ENCODE data around the gene SHB.

Gene SHB

GRCh38 chr9:37946971-37947370 lies 122.1 kb downstream of the SHB start:
- DNase-seq, result no peak

- DNase-seq, result no peak
Observed at GRCh38 chr9:37946041-37946440, 123.0 kb downstream of the SHB start.

- no peak for DNase-seq
Observed at GRCh38 chr9:37944671-37945481, 124.2 kb downstream of the SHB start.

- no peak for DNase-seq
Observed at GRCh38 chr9:37944266-37944650, 124.8 kb downstream of the SHB start.

GRCh38 chr9:37943345-37944265 lies 125.4 kb downstream of the SHB start:
- DNase-seq, result no peak

GRCh38 chr9:37942621-37943344 lies 126.2 kb downstream of the SHB start:
- DNase-seq, result no peak

GRCh38 chr9:37941253-37941652 lies 127.8 kb downstream of the SHB start:
- DNase-seq, result no peak

GRCh38 chr9:37939575-37940095 lies 129.4 kb downstream of the SHB start:
- DNase-seq, result no peak

- DNase-seq, result no peak
Observed at GRCh38 chr9:37938121-37938891, 130.7 kb downstream of the SHB start.

- DNase-seq, result no peak
Observed at GRCh38 chr9:37937366-37937765, 131.7 kb downstream of the SHB start.

GRCh38 chr9:37936965-37937364 lies 132.1 kb downstream of the SHB start:
- no peak for DNase-seq

GRCh38 chr9:37936376-37936775 lies 132.7 kb downstream of the SHB start:
- no peak for DNase-seq

- no peak for DNase-seq
Observed at GRCh38 chr9:37935096-37935495, 133.9 kb downstream of the SHB start.

- DNase-seq, result no peak
Observed at GRCh38 chr9:37931592-37931991, 137.4 kb downstream of the SHB start.

GRCh38 chr9:37929441-37929895 lies 139.6 kb downstream of the SHB start:
- no peak for DNase-seq

GRCh38 chr9:37928552-37929430 lies 140.2 kb downstream of the SHB start:
- no peak for DNase-seq

GRCh38 chr9:37927601-37928551 lies 141.2 kb downstream of the SHB start:
- DNase-seq, result no peak

GRCh38 chr9:37927132-37927531 lies 141.9 kb downstream of the SHB start:
- DNase-seq, result no peak

- DNase-seq, result no peak
Observed at GRCh38 chr9:37926737-37927118, 142.3 kb downstream of the SHB start.

Measured in stimulated activated CD4-positive, alpha-beta T cell treated with anti-CD3 and anti-CD28 coated beads, Interleukin-15, amount 100 ng/mL, for 24 hours (primary cell).